ENCODE measurements around the gene KLK14.

The KLK14 gene, protein sequence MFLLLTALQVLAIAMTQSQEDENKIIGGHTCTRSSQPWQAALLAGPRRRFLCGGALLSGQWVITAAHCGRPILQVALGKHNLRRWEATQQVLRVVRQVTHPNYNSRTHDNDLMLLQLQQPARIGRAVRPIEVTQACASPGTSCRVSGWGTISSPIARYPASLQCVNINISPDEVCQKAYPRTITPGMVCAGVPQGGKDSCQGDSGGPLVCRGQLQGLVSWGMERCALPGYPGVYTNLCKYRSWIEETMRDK

GRCh38 chr19:51082611-51083010 lies at the start of gene KLK14:
Gene KLK14 (minus strand): TSS chr19:51082887. CDS start chr19:51082614, 273 bp downstream.
- no peaks in the 10 kb centered on the region for H3K4me1 Mint-ChIP-seq (ENCODE audit: low read depth)
- H3K36me3 Mint-ChIP-seq (ENCODE audit: low read depth) = no peaks in the 10 kb centered on the region
- peaks cover 5% of the 10 kb centered on the region for H3K27me3 Mint-ChIP-seq (ENCODE audit: low read depth)
- H3K27ac Mint-ChIP-seq = peak within 1 kb of the TSS; percentile 5
- no peaks in the 10 kb centered on the region for H3K9me3 Mint-ChIP-seq
- no peak within 1 kb of the TSS for H3K4me3 Mint-ChIP-seq

- Mint-ChIP-seq H3K4me3 (peak overlapping the region; percentile 59), H3K4me1 (ENCODE audit: low read depth) (peaks cover 25% of the 10 kb centered on the region), H3K27me3 (ENCODE audit: low read depth) (peaks cover 20% of the 10 kb centered on the region), H3K36me3 (ENCODE audit: low read depth) (peaks cover 2% of the 10 kb centered on the region), H3K9me3 (peaks cover 4% of the 10 kb centered on the region), H3K27ac (peak overlapping the region; percentile 73)
These were observed 49.3 kb upstream of the KLK14 start for GRCh38 chr19:51131780-51132680.

- H3K4me3 Mint-ChIP-seq = no peak overlapping the region
- H3K9me3 Mint-ChIP-seq = no peaks in the 10 kb centered on the region
- H3K36me3 Mint-ChIP-seq (ENCODE audit: low read depth) = peaks cover 2% of the 10 kb centered on the region
- H3K27ac Mint-ChIP-seq = no peak overlapping the region
- peaks cover 5% of the 10 kb centered on the region for H3K27me3 Mint-ChIP-seq (ENCODE audit: low read depth)
- peaks cover 29% of the 10 kb centered on the region for H3K4me1 Mint-ChIP-seq (ENCODE audit: low read depth)
These were observed 47.0 kb upstream of the KLK14 start for GRCh38 chr19:51129716-51130115.

DNA sequence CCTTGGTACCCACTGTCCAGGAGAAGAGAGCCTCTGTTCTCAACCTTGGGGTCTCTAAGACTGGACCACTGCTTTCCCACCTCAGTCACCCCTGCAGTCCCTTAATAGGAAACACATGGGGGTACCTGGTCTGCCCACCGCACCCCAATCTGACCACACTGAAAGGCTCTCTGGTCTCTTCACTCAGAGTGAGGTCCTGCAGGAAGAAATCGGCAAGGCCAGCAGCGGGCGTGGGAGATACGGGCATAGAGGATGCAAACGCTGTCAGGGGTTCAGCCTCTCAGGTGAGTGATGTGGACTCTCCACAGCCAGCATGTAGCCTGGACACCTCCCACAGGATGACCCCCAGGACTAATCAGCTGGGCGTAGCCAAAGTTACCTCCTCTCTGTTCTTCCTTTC lies 45.5 kb upstream of the KLK14 start:
- Mint-ChIP-seq H3K27me3 (ENCODE audit: low read depth) (peaks cover 5% of the 10 kb centered on the region), H3K9me3 (no peaks in the 10 kb centered on the region), H3K4me1 (ENCODE audit: low read depth) (peaks cover 42% of the 10 kb centered on the region), H3K27ac (no peak overlapping the region), H3K36me3 (ENCODE audit: low read depth) (peaks cover 2% of the 10 kb centered on the region), H3K4me3 (no peak overlapping the region)

DNA sequence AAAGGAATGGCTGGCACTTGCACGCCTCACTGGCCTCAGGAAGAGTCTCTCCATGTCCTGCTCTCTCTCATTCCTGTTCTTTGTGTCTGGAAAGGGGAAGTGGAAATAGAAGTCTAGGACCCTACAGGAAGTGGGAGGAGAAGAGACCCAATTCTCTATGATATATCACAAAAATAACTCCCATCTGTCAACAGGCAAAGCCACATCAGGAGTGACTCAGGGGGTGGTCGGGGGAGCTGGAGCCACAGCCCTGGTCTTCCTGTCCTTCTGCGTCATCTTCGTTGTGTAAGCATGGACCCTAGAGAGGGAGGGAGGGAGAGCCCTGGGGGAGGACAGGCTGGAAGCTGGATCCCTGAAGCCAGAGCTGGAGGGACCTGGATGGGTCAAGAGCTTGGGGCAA lies 45.1 kb upstream of the KLK14 start:
- H3K4me3 Mint-ChIP-seq = no peak overlapping the region
- no peak overlapping the region for H3K27ac Mint-ChIP-seq
- peaks cover 46% of the 10 kb centered on the region for H3K4me1 Mint-ChIP-seq (ENCODE audit: low read depth)
- peaks cover 2% of the 10 kb centered on the region for H3K36me3 Mint-ChIP-seq (ENCODE audit: low read depth)
- no peaks in the 10 kb centered on the region for H3K9me3 Mint-ChIP-seq
- H3K27me3 Mint-ChIP-seq (ENCODE audit: low read depth) = peaks cover 5% of the 10 kb centered on the region

- H3K4me3 Mint-ChIP-seq = no peak overlapping the region
- peaks cover 46% of the 10 kb centered on the region for H3K4me1 Mint-ChIP-seq (ENCODE audit: low read depth)
- H3K27me3 Mint-ChIP-seq (ENCODE audit: low read depth) = peaks cover 5% of the 10 kb centered on the region
- no peaks in the 10 kb centered on the region for H3K9me3 Mint-ChIP-seq
- no peak overlapping the region for H3K27ac Mint-ChIP-seq
- H3K36me3 Mint-ChIP-seq (ENCODE audit: low read depth) = peaks cover 2% of the 10 kb centered on the region
These were observed 44.3 kb upstream of the KLK14 start for GRCh38 chr19:51127032-51127431.

DNA sequence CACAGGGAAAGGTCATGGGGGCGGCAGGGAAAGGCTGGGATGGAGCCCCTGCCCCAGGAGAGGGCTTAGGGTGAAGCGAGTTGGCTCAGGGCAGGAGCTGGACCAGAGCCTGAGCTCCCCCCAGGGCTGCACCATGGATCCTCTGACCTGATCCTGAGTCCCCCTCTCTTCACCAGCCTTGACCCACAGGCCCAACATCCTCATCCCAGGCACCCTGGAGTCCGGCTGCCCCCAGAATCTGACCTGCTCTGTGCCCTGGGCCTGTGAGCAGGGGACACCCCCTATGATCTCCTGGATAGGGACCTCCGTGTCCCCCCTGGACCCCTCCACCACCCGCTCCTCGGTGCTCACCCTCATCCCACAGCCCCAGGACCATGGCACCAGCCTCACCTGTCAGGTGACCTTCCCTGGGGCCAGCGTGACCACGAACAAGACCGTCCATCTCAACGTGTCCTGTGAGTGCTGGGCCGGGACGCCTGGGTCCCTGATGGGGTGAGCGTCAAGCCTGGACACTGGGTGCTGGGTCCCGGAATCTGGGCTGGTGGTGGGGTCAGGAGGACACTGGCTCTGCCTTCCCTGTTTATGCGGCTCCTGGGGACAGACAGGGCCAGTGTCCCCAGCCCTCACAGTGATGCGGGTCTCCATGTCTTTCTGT lies 42.9 kb upstream of the KLK14 start:
- Mint-ChIP-seq H3K9me3 (no peaks in the 10 kb centered on the region), H3K4me3 (no peak overlapping the region), H3K36me3 (ENCODE audit: low read depth) (no peaks in the 10 kb centered on the region), H3K4me1 (ENCODE audit: low read depth) (peaks cover 42% of the 10 kb centered on the region), H3K27me3 (ENCODE audit: low read depth) (peaks cover under 1% of the 10 kb centered on the region), H3K27ac (no peak overlapping the region)

GRCh38 chr19:51124729-51125128 lies 42.0 kb upstream of the KLK14 start, which contains the start of gene SIGLEC9:
Gene SIGLEC9 (plus strand): TSS chr19:51124906. CDS start chr19:51124975, 69 bp downstream.
- Mint-ChIP-seq H3K4me3 (peak within 1 kb of the TSS; percentile 53), H3K4me1 (ENCODE audit: low read depth) (peaks cover 41% of the 10 kb centered on the region), H3K27me3 (ENCODE audit: low read depth) (peaks cover under 1% of the 10 kb centered on the region), H3K9me3 (no peaks in the 10 kb centered on the region), H3K36me3 (ENCODE audit: low read depth) (no peaks in the 10 kb centered on the region), H3K27ac (peak within 1 kb of the TSS; percentile 82)

GRCh38 chr19:51124216-51124615 lies 41.5 kb upstream of the KLK14 start:
- Mint-ChIP-seq H3K27ac (peak overlapping the region; percentile 82), H3K4me1 (ENCODE audit: low read depth) (peaks cover 42% of the 10 kb centered on the region), H3K27me3 (ENCODE audit: low read depth) (peaks cover 5% of the 10 kb centered on the region), H3K4me3 (peak overlapping the region; percentile 53), H3K36me3 (ENCODE audit: low read depth) (no peaks in the 10 kb centered on the region), H3K9me3 (no peaks in the 10 kb centered on the region)

GRCh38 chr19:51123802-51124201 lies 41.1 kb upstream of the KLK14 start:
- H3K4me3 Mint-ChIP-seq = peak overlapping the region; percentile 53
- H3K27ac Mint-ChIP-seq = peak overlapping the region; percentile 82
- H3K4me1 Mint-ChIP-seq (ENCODE audit: low read depth) = peaks cover 45% of the 10 kb centered on the region
- peaks cover 10% of the 10 kb centered on the region for H3K27me3 Mint-ChIP-seq (ENCODE audit: low read depth)
- H3K9me3 Mint-ChIP-seq = no peaks in the 10 kb centered on the region
- H3K36me3 Mint-ChIP-seq (ENCODE audit: low read depth) = no peaks in the 10 kb centered on the region

- Mint-ChIP-seq H3K36me3 (ENCODE audit: low read depth) (no peaks in the 10 kb centered on the region), H3K27me3 (ENCODE audit: low read depth) (peaks cover 10% of the 10 kb centered on the region), H3K4me3 (peak overlapping the region; percentile 18), H3K4me1 (ENCODE audit: low read depth) (peaks cover 41% of the 10 kb centered on the region), H3K27ac (peak overlapping the region; percentile 82), H3K9me3 (no peaks in the 10 kb centered on the region)
These were observed 40.7 kb upstream of the KLK14 start for GRCh38 chr19:51123381-51123800.

DNA sequence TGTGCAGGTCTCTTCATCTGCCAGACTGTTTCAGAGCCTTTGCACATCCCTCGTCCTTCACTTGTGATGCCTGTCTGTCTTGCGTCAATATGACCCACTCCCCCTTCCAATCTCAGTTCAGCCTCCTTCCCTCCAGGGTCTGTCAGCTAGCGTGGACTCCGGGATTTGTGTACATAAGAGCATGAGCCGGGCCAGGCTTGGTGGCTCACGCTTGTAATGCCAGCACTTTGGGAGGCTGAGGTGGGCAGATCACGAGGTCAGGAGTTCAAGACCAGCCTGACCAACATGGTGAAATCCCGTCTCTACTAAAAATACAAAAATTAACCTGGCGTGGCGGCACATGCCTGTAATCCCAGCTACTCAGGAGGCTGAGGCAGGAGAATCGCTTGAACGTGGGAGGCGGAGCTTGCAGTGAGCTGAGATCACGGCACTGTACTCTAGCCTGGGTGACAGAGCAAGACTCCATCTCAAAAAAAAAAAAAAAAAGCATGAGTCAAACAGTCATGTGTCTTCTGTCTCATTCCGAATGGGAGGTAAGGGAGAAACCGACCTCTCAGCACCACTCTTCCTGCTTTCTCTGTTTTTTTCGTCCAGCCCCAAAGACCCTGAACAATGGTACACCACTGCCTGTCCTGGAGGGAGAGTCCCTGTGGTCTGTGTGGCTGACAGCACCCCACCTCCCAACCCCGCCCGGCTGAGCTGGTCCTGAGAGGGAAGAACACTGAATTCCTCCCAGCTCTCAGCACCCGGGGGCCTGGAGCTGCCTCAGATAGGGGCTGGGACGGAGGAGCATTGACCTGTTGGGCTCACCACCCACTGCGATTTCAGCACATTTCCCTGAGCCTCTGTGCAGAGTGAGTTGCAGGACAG lies 39.7 kb upstream of the KLK14 start:
- Mint-ChIP-seq H3K9me3 (no peaks in the 10 kb centered on the region), H3K36me3 (ENCODE audit: low read depth) (no peaks in the 10 kb centered on the region), H3K27ac (no peak overlapping the region), H3K4me1 (ENCODE audit: low read depth) (peaks cover 38% of the 10 kb centered on the region), H3K4me3 (peak overlapping the region; percentile 33), H3K27me3 (ENCODE audit: low read depth) (peaks cover 16% of the 10 kb centered on the region)

DNA sequence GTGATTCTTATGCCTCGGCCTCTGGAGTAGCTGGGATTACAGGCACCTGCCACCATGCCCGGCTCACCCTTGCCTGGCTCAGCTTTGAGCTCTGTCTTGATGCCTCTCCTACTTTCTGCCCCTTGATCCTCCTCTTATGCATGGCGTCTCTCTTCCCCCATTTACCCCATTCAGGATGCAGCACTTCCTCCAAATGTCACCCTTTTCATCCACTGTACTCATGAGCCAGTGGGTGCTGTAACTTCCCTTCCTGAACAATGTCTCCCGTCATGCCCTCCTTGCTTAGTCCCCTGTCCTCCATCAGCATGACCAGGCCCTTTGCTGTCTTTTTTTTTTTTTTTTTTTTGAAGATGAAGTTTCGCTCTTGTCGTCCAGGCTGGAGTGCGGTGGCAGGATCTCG lies 38.6 kb upstream of the KLK14 start:
- H3K27ac Mint-ChIP-seq = no peak overlapping the region
- H3K4me3 Mint-ChIP-seq = no peak overlapping the region
- no peaks in the 10 kb centered on the region for H3K9me3 Mint-ChIP-seq
- no peaks in the 10 kb centered on the region for H3K36me3 Mint-ChIP-seq (ENCODE audit: low read depth)
- peaks cover 24% of the 10 kb centered on the region for H3K27me3 Mint-ChIP-seq (ENCODE audit: low read depth)
- peaks cover 32% of the 10 kb centered on the region for H3K4me1 Mint-ChIP-seq (ENCODE audit: low read depth)

GRCh38 chr19:51120160-51120559 lies 37.5 kb upstream of the KLK14 start:
- Mint-ChIP-seq H3K4me3 (no peak overlapping the region), H3K4me1 (ENCODE audit: low read depth) (peaks cover 35% of the 10 kb centered on the region), H3K36me3 (ENCODE audit: low read depth) (no peaks in the 10 kb centered on the region), H3K27me3 (ENCODE audit: low read depth) (peaks cover 30% of the 10 kb centered on the region), H3K9me3 (no peaks in the 10 kb centered on the region), H3K27ac (no peak overlapping the region)
